CMK (cell line): ENCODE measurements around the gene ATP6V0D1.

ENCODE experiments used
- DNase-seq: peaks from one replicate; pipeline ENCODE4 v3.0.0-alpha.2; 2010; ENCODE audit warnings: low read depth

ATP6V0D1 gene

DNA sequence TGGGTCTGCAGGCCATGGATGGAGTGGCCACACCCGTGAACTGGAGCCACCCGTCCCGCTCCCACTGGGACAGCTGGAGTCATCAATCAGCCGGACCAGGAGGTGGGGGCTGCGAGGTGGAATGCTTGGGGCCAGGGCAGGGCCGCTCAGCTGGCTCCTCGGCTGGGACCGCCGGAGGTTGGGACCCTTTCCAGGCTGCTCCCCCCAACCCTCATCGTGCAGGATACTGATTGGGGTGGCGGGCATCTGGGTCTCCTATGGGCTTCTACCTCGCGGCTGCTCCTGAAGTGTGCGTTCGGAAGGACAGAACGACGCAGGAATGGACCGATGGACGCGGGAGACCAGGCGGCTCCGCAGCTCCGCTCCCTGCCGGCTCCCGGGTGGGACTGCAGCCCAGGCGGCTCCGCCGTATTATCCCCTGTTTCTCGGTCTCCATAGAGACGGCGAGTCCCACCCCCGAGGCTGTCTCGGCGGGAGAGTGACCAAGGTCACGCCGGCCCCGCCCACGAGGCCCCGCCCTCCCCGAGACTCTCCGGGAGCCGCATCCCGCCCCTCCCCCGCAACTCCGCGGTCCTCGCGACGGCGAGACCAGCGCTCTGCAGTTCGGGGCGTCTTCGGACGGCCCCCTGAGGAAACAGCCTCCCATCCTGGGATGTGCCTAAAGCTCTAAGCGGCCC, 87.7 kb downstream of the ATP6V0D1 start, which contains the start of gene TPPP3:
TPPP3 (minus strand) TSS at position 388 of the 677 bp plus-strand sequence. CDS start 2,387 bp downstream, outside the sequence.
- DNase-seq, result no peak

GRCh38 chr16:67392301-67393059, 88.5 kb downstream of the ATP6V0D1 start:
- DNase-seq, result no peak

GRCh38 chr16:67391424-67392300, 89.3 kb downstream of the ATP6V0D1 start:
- no peak for DNase-seq

DNA sequence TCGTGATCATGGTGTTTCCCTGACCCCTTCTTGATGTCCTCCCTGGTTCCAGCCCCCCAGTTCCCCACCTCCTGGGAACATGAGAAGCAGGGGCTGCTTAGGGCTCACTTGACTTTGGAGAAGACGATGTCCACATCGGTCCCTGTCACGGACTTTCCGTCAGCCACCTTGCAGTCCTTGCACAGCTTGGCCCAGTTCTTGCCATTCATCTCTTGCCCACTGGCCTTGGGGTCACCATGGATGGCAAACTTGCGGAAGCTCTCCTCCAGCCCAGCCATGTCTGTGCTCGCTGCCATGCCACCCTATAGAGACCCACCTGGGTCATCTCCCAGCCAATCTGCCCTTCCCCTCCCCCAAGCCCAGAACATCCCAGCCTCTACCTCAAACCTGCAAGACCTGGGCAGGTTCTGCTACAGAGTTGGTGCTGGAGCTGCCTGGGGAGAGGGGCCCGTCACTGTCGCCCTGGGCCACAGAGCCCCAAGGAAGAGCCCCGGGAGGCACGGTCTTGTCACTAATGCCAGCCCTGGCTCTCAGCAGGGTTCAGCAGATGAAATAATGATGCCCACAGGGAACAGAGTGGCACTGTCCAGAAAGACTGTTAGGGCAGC, 90.0 kb downstream of the ATP6V0D1 start:
- DNase-seq, result no peak

- no peak for DNase-seq
These were observed 90.8 kb downstream of the ATP6V0D1 start for GRCh38 chr16:67389911-67390815.

GRCh38 chr16:67388591-67388990, 92.4 kb downstream of the ATP6V0D1 start:
- DNase-seq, result no peak

DNA sequence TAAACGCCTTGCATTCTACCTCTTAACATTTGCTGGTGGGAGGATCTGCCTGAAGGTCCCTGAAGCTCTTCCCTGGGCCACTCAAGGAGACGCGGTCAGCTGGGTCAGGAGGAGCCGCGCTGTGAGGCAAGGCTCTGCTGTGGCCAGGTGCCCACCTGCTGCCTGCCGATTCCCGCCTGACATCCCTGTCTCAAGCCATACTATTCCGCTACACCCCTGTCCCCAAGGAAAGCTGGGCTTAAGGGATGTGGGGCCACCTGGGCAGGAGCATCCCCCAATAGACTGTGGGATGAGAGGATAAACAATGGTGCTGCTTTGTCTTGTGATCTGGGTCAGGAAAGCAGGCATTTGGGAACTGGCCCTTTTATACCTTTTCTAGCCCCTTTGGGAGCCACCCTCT, 92.8 kb downstream of the ATP6V0D1 start:
- no peak for DNase-seq
